Epithelial cell of esophagus (primary cell): Measurements from ENCODE around the gene RAB11B.
"Not testable (repeated sequence)": the region's sequence is repeated elsewhere in the genome, so short reads cannot be mapped to it uniquely, and the experiment has no call there.

Source experiments
- DNase-seq: peaks from one replicate; pipeline ENCODE4 v3.0.0; 2010; ENCODE audit warnings: low read depth
- H3K4me3 ChIP-seq: 2 replicates; pipeline ENCODE4 v1.5.1; 2011; ENCODE audit warnings: mild to moderate bottlenecking, low read length, control low read depth
- CTCF ChIP-seq: IDR thresholded peaks from 2 replicates; pipeline ENCODE4 v1.5.1; 2011; ENCODE audit warnings: low read depth, mild to moderate bottlenecking, low read length, control low read depth, inconsistent platforms; ENCODE audit not compliant: insufficient read depth; ENCODE audit errors: missing control alignments

The RAB11B gene

GRCh38 chr19:8403098-8403819 lies 13.1 kb downstream of the RAB11B start:
- DNase-seq: no peak
- no peak for TF ChIP-seq CTCF
- H3K4me3 ChIP-seq: no peak overlapping the region

DNA sequence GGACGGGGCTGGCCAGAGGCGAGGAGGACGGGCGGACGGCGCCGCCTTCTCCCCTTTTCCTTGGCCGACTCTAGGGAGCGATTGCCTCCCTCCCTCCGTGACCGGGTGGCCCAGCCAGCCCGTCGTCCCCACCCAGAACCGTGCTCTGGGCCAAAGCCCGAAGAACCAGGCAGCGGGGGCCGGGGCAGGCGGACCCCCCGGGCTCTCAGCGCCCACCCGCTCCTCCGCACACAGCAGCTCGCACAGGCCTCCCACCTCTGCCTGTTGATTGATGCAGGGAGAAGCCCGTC lies 13.6 kb downstream of the RAB11B start:
- no peak overlapping the region for H3K4me3 ChIP-seq
- no peak for DNase-seq
- no peak for TF ChIP-seq CTCF

DNA sequence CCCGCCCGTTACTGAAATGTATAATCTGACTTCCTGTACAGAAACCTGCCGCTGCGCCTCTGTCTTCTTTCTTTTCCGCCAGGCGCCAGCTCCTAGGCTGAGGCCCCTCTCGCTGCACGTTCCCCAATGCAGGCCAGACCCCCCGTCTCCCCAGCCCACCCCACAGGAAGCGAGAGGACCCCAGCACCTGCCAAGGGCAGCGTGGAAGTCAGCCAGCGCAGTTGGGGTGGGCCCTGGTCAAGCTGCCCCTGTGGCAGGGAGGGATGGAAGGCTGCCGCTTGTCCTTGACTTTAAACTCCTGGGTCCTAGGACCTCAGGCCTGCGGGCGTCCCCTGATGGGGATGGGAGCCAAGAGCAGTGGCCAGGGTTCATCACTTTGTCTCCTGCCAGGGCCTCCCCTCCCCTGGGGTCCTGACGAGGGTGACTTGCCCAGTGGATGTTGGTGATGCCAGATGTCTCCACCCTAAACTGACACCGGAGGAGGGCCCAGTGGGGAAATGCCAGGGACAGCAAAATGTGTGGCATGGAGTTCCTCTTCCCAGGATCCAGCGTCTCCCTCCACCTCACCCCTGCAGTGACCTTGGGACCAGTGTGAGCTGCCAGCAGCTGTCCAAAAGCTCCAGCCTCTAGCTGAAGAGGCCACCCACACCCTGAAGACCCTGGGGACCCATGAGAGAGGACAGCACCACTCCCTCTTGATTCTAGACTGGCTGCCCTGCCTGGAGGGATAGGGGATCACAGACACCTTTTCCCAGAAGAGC lies 14.4 kb downstream of the RAB11B start:
- H3K4me3 ChIP-seq: no peak overlapping the region
- TF ChIP-seq CTCF: no peak
- no peak for DNase-seq

DNA sequence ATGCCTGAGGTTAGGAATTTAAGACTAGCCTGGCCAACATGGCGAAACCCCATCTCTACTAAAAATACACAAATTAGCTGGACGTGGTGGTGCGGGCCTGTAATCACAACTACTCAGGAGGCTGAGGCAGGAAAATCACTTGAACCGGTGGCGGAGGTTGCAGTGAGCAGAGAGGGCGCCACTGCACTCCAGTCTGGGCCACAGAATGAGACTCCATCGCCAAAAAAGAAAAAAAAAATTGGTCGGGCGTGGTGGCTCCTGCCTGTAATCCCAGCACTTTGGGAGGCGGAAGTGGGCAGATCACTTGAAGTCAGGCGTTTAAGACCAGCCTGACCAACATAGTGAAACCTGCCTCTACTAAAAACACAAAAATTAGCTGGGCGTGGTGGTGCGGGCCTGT lies 20.6 kb downstream of the RAB11B start:
- DNase-seq, H3K4me3 ChIP-seq: not testable (repeated sequence)

- DNase-seq: peak; percentile 98
- peak; percentile 47 for TF ChIP-seq CTCF
These were observed 22.8 kb downstream of the RAB11B start, which contains the start of gene MARCHF2 for GRCh38 chr19:8412783-8413628. Gene MARCHF2 (plus strand): TSS chr19:8413305. CDS start chr19:8421841, 8,536 bp downstream.

DNA sequence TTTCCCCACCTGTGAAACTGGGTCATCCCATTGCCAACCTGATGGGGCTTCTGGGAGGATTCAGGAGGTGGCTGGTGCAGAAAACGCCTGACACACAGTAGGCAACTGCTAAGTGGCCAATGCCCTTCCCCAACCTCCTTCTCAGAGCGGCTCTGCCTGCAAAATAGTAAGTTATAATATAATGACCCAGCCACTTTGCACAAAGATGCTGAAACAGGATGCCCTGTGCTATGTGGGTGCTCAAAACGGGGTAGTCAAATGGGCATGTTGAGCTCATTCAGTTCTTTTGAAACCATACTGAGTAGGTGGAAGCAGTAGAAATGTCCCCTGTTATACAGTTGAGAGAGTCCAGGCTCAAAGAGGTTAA lies 23.5 kb downstream of the RAB11B start:
- DNase-seq: no peak

More at GRCh38 chr19:8412783-8413628, 22.8 kb downstream of the RAB11B start, which contains the start of gene MARCHF2:
- peak within 1 kb of the TSS; percentile 58 for H3K4me3 ChIP-seq

More for the DNA sequence above, 23.5 kb downstream of the RAB11B start:
- peak overlapping the region; percentile 58 for H3K4me3 ChIP-seq
- no peak for TF ChIP-seq CTCF
